Thyroid gland (tissue), 4 donors: ENCODE measurements around the gene PDXK.

Experiments
- CTCF ChIP-seq, 6 experiments: fragments of 200-600 bp in 3 of 6; fragments of 450-650 bp in 3 of 6; sonication (generic) in 3 of 6; IDR thresholded peaks; one replicate each; pipeline ENCODE4 v1.5.1; 2016 to 2019; ENCODE audit warnings: antibody characterized with exemption in 6 of 6, mild to moderate bottlenecking in 2 of 6, inconsistent platforms in 1 of 6, moderate library complexity in 1 of 6
- POLR2A ChIP-seq, 2 donors: fragments of 450-650 bp; IDR thresholded peaks; one replicate each; pipeline ENCODE4 v1.6.1; 2017; ENCODE audit warnings: antibody characterized with exemption in 2 of 2, mild to moderate bottlenecking in 2 of 2, moderate library complexity in 1 of 2

GRCh38 chr21:43758111-43758641, 39.2 kb downstream of the PDXK start:
- no peak for TF ChIP-seq CTCF (IDR thresholded peaks at IDR 0.05)
- no peak for TF ChIP-seq POLR2A (IDR thresholded peaks at IDR 0.05)
